Measurements from ENCODE around the gene PPP1R9A.

DNA sequence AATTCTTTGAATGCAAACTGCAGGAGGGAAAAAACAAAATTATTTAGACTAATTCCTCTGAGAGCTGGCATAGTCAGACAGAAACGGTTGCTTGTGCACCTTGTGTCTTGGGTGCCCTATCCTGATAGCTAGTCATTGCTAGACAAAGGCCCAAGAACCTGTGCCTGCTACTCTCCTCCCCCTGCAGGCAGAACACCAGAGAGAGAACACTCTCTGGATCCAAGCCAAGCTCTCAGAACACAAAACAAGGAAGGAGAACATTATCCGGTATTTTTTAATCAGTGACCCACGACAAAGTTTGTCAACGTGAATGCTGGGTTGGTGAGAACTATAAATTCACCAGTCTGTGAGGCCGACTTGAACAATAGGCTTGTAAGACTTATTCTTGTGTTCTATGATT lies 18.8 kb upstream of the PPP1R9A start:
- TF ChIP-seq, protein P1, sequence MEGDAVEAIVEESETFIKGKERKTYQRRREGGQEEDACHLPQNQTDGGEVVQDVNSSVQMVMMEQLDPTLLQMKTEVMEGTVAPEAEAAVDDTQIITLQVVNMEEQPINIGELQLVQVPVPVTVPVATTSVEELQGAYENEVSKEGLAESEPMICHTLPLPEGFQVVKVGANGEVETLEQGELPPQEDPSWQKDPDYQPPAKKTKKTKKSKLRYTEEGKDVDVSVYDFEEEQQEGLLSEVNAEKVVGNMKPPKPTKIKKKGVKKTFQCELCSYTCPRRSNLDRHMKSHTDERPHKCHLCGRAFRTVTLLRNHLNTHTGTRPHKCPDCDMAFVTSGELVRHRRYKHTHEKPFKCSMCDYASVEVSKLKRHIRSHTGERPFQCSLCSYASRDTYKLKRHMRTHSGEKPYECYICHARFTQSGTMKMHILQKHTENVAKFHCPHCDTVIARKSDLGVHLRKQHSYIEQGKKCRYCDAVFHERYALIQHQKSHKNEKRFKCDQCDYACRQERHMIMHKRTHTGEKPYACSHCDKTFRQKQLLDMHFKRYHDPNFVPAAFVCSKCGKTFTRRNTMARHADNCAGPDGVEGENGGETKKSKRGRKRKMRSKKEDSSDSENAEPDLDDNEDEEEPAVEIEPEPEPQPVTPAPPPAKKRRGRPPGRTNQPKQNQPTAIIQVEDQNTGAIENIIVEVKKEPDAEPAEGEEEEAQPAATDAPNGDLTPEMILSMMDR (IDR thresholded peaks at IDR 0.05; ENCODE audit: insufficient read depth, low read length, poor library complexity, severe bottlenecking) = no peak
- no peak for TF ChIP-seq EZH2phosphoT487 (conservative IDR thresholded peaks at IDR 0.05; ENCODE audit: low read length)

Measured in SU-DHL-6 (cell line).